Neural cell (in vitro differentiated cells): ENCODE measurements around the gene PRKAG2. TPM values are rescaled to one million over a fixed set of nuclear protein-coding genes. Genes with fewer than 3 reads are reported as not detected.
A peak's percentile ranks its signal among the peaks of the same experiment; 100 is the strongest.

ENCODE experiments used
- H2AFZ ChIP-seq: fragments of 200-600, 300-800 bp; sonication (generic), shearing (Covaris generic); 2 replicates; pipeline ENCODE4 v1.6.0; 2014; ENCODE audit warnings: low read depth, mild to moderate bottlenecking, antibody characterized with exemption, low read length, moderate library complexity
- H3F3A ChIP-seq: fragments of 200-600 bp; shearing (Covaris generic); 2 replicates; pipeline ENCODE4 v1.6.1; 2016; ENCODE audit warnings: mild to moderate bottlenecking, moderate library complexity, mixed read lengths, antibody characterized with exemption, low read length; ENCODE audit not compliant: insufficient read depth, poor library complexity, severe bottlenecking
- H3K27ac ChIP-seq: fragments of 200-600, 300-800 bp; sonication (generic), shearing (Covaris generic); 2 replicates; pipeline ENCODE4 v1.5.1; 2014; ENCODE audit warnings: mild to moderate bottlenecking, low read length, moderate library complexity
- H3K27me3 ChIP-seq: fragments of 300-800, 200-600 bp; sonication (generic), shearing (Covaris generic); 2 replicates; pipeline ENCODE4 v1.6.0; 2014; ENCODE audit warnings: mild to moderate bottlenecking, low read depth, low read length, moderate library complexity; ENCODE audit not compliant: insufficient read depth
- H3K36me3 ChIP-seq: fragments of 300-800, 200-600 bp; sonication (generic), shearing (Covaris generic); 2 replicates; pipeline ENCODE4 v1.5.1; 2014; ENCODE audit warnings: mild to moderate bottlenecking, antibody characterized with exemption, low read length, moderate library complexity; ENCODE audit not compliant: insufficient read depth
- H3K4me2 ChIP-seq: fragments of 300-800, 200-600 bp; sonication (generic), shearing (Covaris generic); 2 replicates; pipeline ENCODE4 v1.6.0; 2014; ENCODE audit warnings: mild to moderate bottlenecking, low read length
- H3K4me3 ChIP-seq: fragments of 300-800, 200-600 bp; sonication (generic), shearing (Covaris generic); 2 replicates; pipeline ENCODE4 v1.5.1; 2014; ENCODE audit warnings: mild to moderate bottlenecking, low read length, moderate library complexity
- H3K79me2 ChIP-seq: fragments of 200-600 bp; shearing (Covaris generic); replicated peaks from 2 replicates; pipeline ENCODE4 v1.6.0; 2014; ENCODE audit warnings: mild to moderate bottlenecking, low read length, moderate library complexity; ENCODE audit not compliant: insufficient read depth
- H3K9ac ChIP-seq: fragments of 300-800, 200-600 bp; sonication (generic), shearing (Covaris generic); 2 replicates; pipeline ENCODE4 v1.6.1; 2016; ENCODE audit warnings: mild to moderate bottlenecking, low read length, mixed read lengths
- H3K9me2 ChIP-seq: fragments of 200-600 bp; shearing (Covaris generic); 2 replicates; pipeline ENCODE4 v1.6.1; 2016; ENCODE audit warnings: mild to moderate bottlenecking, low read length, mixed read lengths; ENCODE audit not compliant: insufficient read depth
- H3K9me3 ChIP-seq: fragments of 200-600, 300-800 bp; sonication (generic), shearing (Covaris generic); 2 replicates; pipeline ENCODE4 v1.6.1; 2016; ENCODE audit warnings: mild to moderate bottlenecking, mixed run types, low read length, moderate library complexity, mixed read lengths
- H4K20me1 ChIP-seq: fragments of 200-600 bp; shearing (Covaris generic); 2 replicates; pipeline ENCODE4 v1.6.1; 2016; ENCODE audit warnings: mild to moderate bottlenecking, mixed run types; ENCODE audit not compliant: insufficient read depth
- CTCF ChIP-seq: fragments of 450-650 bp; IDR thresholded peaks from 2 replicates; pipeline ENCODE4 v1.5.1; 2014; ENCODE audit warnings: antibody characterized with exemption, mild to moderate bottlenecking, moderate library complexity; ENCODE audit not compliant: poor library complexity, severe bottlenecking
- EP300 ChIP-seq: fragments of 450-650 bp; conservative IDR thresholded peaks from 2 replicates; pipeline ENCODE4 v1.6.1; 2014; ENCODE audit warnings: antibody characterized with exemption, mild to moderate bottlenecking, moderate library complexity; ENCODE audit not compliant: poor library complexity, severe bottlenecking
- EZH2 ChIP-seq: fragments of 200-600, 300-800 bp; shearing (Covaris generic), sonication (generic); IDR thresholded peaks from 2 replicates; pipeline ENCODE4 v1.6.1; 2014; ENCODE audit warnings: antibody characterized with exemption, low read length, borderline replicate concordance, mild to moderate bottlenecking; ENCODE audit not compliant: insufficient read depth, poor library complexity, severe bottlenecking
- MXI1 ChIP-seq: fragments of 450-650 bp; conservative IDR thresholded peaks from 2 replicates; pipeline ENCODE4 v1.6.1; 2014; ENCODE audit warnings: antibody characterized with exemption, mild to moderate bottlenecking; ENCODE audit not compliant: poor library complexity, severe bottlenecking
- POLR2AphosphoS5 ChIP-seq: IDR thresholded peaks from 2 replicates; pipeline ENCODE4 v1.6.1; 2012
- RAD21 ChIP-seq: fragments of 450-650 bp; conservative IDR thresholded peaks from 2 replicates; pipeline ENCODE4 v1.6.1; 2014; ENCODE audit warnings: antibody characterized with exemption, mild to moderate bottlenecking, moderate library complexity
- REST ChIP-seq: IDR thresholded peaks from 2 replicates; pipeline ENCODE4 v1.6.1; 2012; ENCODE audit warnings: borderline replicate concordance
- SMC3 ChIP-seq: fragments of 450-650 bp; conservative IDR thresholded peaks from 2 replicates; pipeline ENCODE4 v1.6.1; 2014; ENCODE audit warnings: antibody characterized with exemption, mild to moderate bottlenecking, moderate library complexity; ENCODE audit not compliant: poor library complexity
- polyA plus RNA-seq: library from polyadenylated mRNA; depleted of rRNA; stranded (reverse); fragments of >200 nt; gene quantifications from 2 replicates; pipeline ENCODE4 v1.2.3, GENCODE V29; 2014

PRKAG2 gene
- polyA plus RNA-seq, 1 donor from 2014 or later: 22.9 TPM

DNA sequence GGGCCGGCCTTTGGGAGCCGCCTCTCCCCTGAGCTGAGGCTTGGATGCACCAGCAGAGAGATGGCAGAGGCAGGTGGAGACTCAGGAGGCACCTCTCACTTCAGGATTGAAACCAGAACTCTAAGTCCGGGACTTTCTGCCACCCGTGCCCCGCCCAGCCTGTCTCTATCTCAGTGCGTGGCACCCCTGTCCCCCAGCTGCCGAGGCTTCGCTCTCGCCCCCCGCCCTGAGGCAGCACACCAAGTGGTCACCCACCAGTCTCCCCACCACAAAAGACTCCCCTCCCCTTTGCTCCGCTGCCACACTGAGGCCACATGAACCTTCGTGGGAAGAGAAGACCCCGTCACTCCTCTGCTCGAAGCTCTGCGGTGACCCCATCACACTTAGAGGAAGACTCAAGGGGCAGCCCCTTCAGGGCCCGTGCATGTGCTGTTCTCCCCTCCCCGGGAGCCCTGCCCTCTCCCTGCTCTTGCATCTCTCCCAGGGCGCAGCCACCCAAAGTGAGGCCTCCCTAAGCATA lies 166.7 kb downstream of the PRKAG2 start:
- Histone ChIP-seq H3K27me3 (no peaks in the 10 kb centered on the region), H4K20me1 (no peaks in the 10 kb centered on the region), H3K79me2 (no peaks in the 10 kb centered on the region), H3K9me2 (no peaks in the 10 kb centered on the region), H3K9me3 (no peaks in the 10 kb centered on the region), H3K4me3 (no peak overlapping the region), H3K36me3 (no peaks in the 10 kb centered on the region), H3K27ac (no peak overlapping the region), H3F3A (no peaks in the 10 kb centered on the region), H3K9ac (no peak overlapping the region), H3K4me2 (no peak overlapping the region), H2AFZ (no peak overlapping the region)
- TF ChIP-seq RAD21 (no peak), CTCF (no peak), SMC3 (no peak), POLR2AphosphoS5 (no peak), EZH2 (no peak), MXI1 (no peak), EP300 (no peak)

DNA sequence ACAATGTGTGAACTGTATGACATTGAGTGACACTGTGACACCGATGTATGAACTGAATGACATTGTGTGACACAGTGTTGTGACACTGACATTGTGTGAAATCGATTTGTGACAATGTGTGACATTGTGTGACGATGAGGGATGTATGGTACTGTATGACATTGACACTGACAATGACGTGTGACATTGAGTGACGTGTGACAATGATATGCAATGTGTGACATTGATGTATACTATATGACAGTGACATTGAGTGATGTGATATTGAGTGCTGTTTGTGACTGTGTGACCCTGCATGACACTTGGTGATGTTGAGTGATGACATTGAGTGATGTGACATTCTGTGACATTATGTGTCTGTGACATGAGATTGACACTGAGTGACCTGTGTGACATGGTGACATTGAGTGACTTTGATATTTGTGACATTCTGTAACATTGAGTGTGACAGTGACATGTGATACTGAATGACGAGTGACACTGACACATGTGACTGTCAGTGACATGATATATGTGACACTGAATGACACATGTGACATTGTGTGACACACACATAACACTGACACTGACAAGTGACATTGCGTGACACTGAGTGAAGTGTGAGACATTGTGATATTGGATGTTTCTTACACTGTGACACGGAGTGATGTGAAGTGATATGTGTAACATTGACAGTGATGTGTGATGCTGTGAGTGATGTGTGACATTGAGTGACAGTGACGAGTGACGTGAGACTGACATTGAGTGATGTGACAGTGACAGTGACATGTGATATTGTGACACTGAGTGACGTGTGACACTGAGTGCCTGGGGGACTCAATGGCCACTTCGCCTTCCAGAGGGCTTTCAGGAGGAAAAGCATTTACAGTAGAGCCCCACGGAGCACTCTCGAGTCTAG lies 167.5 kb downstream of the PRKAG2 start:
- Histone ChIP-seq H3K79me2 (no peaks in the 10 kb centered on the region), H3K9ac (no peak overlapping the region), H3K9me3 (no peaks in the 10 kb centered on the region), H3F3A (no peaks in the 10 kb centered on the region), H4K20me1 (no peaks in the 10 kb centered on the region), H3K4me3 (no peak overlapping the region), H3K27ac (no peak overlapping the region), H3K36me3 (no peaks in the 10 kb centered on the region), H3K9me2 (no peaks in the 10 kb centered on the region), H3K27me3 (no peaks in the 10 kb centered on the region), H3K4me2 (no peak overlapping the region), H2AFZ (no peak overlapping the region)
- TF ChIP-seq POLR2AphosphoS5 (peak; percentile 92), REST (no peak), EP300 (peak; percentile 100)
